H9 (cell line): ENCODE data around the gene FYN. TPM values are rescaled to one million over a fixed set of nuclear protein-coding genes. Genes with fewer than 3 reads are reported as not detected.

ENCODE experiments used
- DNase-seq: peaks from one replicate; pipeline ENCODE4 v3.0.0-alpha.2; 2017
- H2AFZ ChIP-seq: one replicate; pipeline ENCODE4 v1.6.1; 2013; ENCODE audit warnings: mild to moderate bottlenecking, low read length, control low read depth, moderate library complexity
- H2AK5ac ChIP-seq: 2 replicates; pipeline ENCODE4 v1.6.1; 2013; ENCODE audit warnings: low read length, control low read depth, mixed read lengths; ENCODE audit not compliant: insufficient read length
- H2BK120ac ChIP-seq: one replicate; pipeline ENCODE4 v1.6.1; 2013; ENCODE audit warnings: low read depth, mild to moderate bottlenecking, low read length, control low read depth, inconsistent platforms; ENCODE audit not compliant: poor library complexity, severe bottlenecking
- H2BK12ac ChIP-seq: 2 replicates; pipeline ENCODE4 v1.6.1; 2013; ENCODE audit warnings: low read length, control low read depth, mixed read lengths, low read depth; ENCODE audit not compliant: insufficient read length
- H2BK15ac ChIP-seq: 2 replicates; pipeline ENCODE4 v1.6.1; 2013; ENCODE audit warnings: low read depth, low read length, control low read depth
- H2BK20ac ChIP-seq: one replicate; pipeline ENCODE4 v1.6.1; 2013; ENCODE audit warnings: low read depth, mild to moderate bottlenecking, low read length, control low read depth, inconsistent platforms; ENCODE audit not compliant: poor library complexity, severe bottlenecking
- H2BK5ac ChIP-seq: 2 replicates; pipeline ENCODE4 v1.6.1; 2013; ENCODE audit warnings: low read length, control low read depth, mixed read lengths; ENCODE audit not compliant: insufficient read length
- H3K14ac ChIP-seq: 2 replicates; pipeline ENCODE4 v1.6.1; 2013; ENCODE audit warnings: low read length, control low read depth; ENCODE audit not compliant: insufficient read depth
- H3K18ac ChIP-seq: 2 replicates; pipeline ENCODE4 v1.6.1; 2013; ENCODE audit warnings: low read depth, mild to moderate bottlenecking, mixed read lengths, low read length, control low read depth; ENCODE audit not compliant: insufficient read length
- H3K23ac ChIP-seq: 2 replicates; pipeline ENCODE4 v1.6.1; 2013; ENCODE audit warnings: low read length, control low read depth, mixed read lengths, low read depth; ENCODE audit not compliant: insufficient read length
- H3K23me2 ChIP-seq: 2 replicates; pipeline ENCODE4 v1.6.1; 2013; ENCODE audit warnings: low read depth, mild to moderate bottlenecking, mixed read lengths, low read length, control low read depth; ENCODE audit not compliant: insufficient read length, poor library complexity, severe bottlenecking
- H3K27ac ChIP-seq: 2 replicates; pipeline ENCODE4 v1.5.1; 2013; ENCODE audit warnings: low read length, control low read depth, mixed read lengths, low read depth; ENCODE audit not compliant: insufficient read length
- H3K27me3 ChIP-seq: 2 replicates; pipeline ENCODE4 v1.6.1; 2013; ENCODE audit warnings: low read length, control low read depth, inconsistent platforms; ENCODE audit not compliant: insufficient read depth
- H3K4ac ChIP-seq: 2 replicates; pipeline ENCODE4 v1.6.1; 2013; ENCODE audit warnings: low read depth, mild to moderate bottlenecking, control low read depth, inconsistent platforms, low read length, moderate library complexity
- H3K4me1 ChIP-seq: 2 replicates; pipeline ENCODE4 v1.6.1; 2013; ENCODE audit warnings: low read length, control low read depth, inconsistent platforms; ENCODE audit not compliant: insufficient read depth
- H3K4me2 ChIP-seq: 2 replicates; pipeline ENCODE4 v1.6.1; 2013; ENCODE audit warnings: low read length, control low read depth, mixed read lengths; ENCODE audit not compliant: insufficient read length, insufficient read depth
- H3K56ac ChIP-seq: 2 replicates; pipeline ENCODE4 v1.6.1; 2013; ENCODE audit warnings: low read depth, mild to moderate bottlenecking, mixed read lengths, low read length, control low read depth; ENCODE audit not compliant: insufficient read length
- H3K79me1 ChIP-seq: 2 replicates; pipeline ENCODE4 v1.6.1; 2013; ENCODE audit warnings: low read depth, mild to moderate bottlenecking, moderate library complexity, low read length, control low read depth, inconsistent platforms; ENCODE audit not compliant: insufficient read depth, poor library complexity, severe bottlenecking
- H3K79me2 ChIP-seq: 2 replicates; pipeline ENCODE4 v1.6.1; 2013; ENCODE audit warnings: low read length, control low read depth, inconsistent platforms; ENCODE audit not compliant: insufficient read depth
- H3K9ac ChIP-seq: 2 replicates; pipeline ENCODE4 v1.6.1; 2013; ENCODE audit warnings: low read length, control low read depth, mixed read lengths; ENCODE audit not compliant: insufficient read length; ENCODE audit errors: extremely low read depth
- H3K9me3 ChIP-seq: one replicate; pipeline ENCODE4 v1.6.1; 2013; ENCODE audit warnings: low read depth, low read length, inconsistent platforms; ENCODE audit not compliant: control insufficient read depth
- H3T11ph ChIP-seq: one replicate; pipeline ENCODE4 v1.6.1; 2013; ENCODE audit warnings: mild to moderate bottlenecking, low read length, control low read depth, inconsistent platforms
- H4K20me1 ChIP-seq: one replicate; pipeline ENCODE4 v1.6.1; 2013; ENCODE audit not compliant: control insufficient read depth, insufficient read length, insufficient read depth
- H4K5ac ChIP-seq: 2 replicates; pipeline ENCODE4 v1.6.1; 2013; ENCODE audit warnings: low read depth, mild to moderate bottlenecking, mixed read lengths, low read length, control low read depth; ENCODE audit not compliant: insufficient read length
- H4K8ac ChIP-seq: replicated peaks from 2 replicates; pipeline ENCODE4 v1.6.1; 2013; ENCODE audit warnings: low read length, control low read depth, mixed read lengths, low read depth; ENCODE audit not compliant: insufficient read length
- H4K91ac ChIP-seq: 2 replicates; pipeline ENCODE4 v1.6.1; 2013; ENCODE audit warnings: low read depth, mild to moderate bottlenecking, moderate library complexity, mixed read lengths, low read length, control low read depth; ENCODE audit not compliant: insufficient read length
- H3K27ac Mint-ChIP-seq, 3 experiments: 2 replicates in 2 of 3; 3 replicates in 1 of 3; pipeline ENCODE4 v1.8.0; 2020 to 2021; ENCODE audit warnings: mixed read lengths in 3 of 3, mild to moderate bottlenecking in 1 of 3, moderate library complexity in 1 of 3
- H3K27me3 Mint-ChIP-seq: 2 replicates; pipeline ENCODE4 v1.8.0; 2021; ENCODE audit warnings: low read depth, mild to moderate bottlenecking, moderate library complexity, mixed read lengths
- H3K36me3 Mint-ChIP-seq, 3 experiments: 2 replicates in 2 of 3; 3 replicates in 1 of 3; pipeline ENCODE4 v1.8.0; 2020 to 2021; ENCODE audit warnings: low read depth in 3 of 3, mixed read lengths in 3 of 3; ENCODE audit not compliant: insufficient read depth in 1 of 3
- H3K4me1 Mint-ChIP-seq, 2 experiments: 2 replicates each; pipeline ENCODE4 v1.8.0; 2020; ENCODE audit warnings: mixed read lengths in 2 of 2
- H3K4me3 Mint-ChIP-seq, 2 experiments: 2 replicates in 1 of 2; 3 replicates in 1 of 2; pipeline ENCODE4 v1.8.0; 2020 to 2021; ENCODE audit warnings: mild to moderate bottlenecking in 2 of 2, mixed read lengths in 2 of 2, moderate library complexity in 1 of 2
- H3K9me3 Mint-ChIP-seq, 2 experiments: 2 replicates in 1 of 2; 3 replicates in 1 of 2; pipeline ENCODE4 v1.8.0; 2020; ENCODE audit warnings: mild to moderate bottlenecking in 2 of 2, mixed read lengths in 2 of 2, moderate library complexity in 1 of 2
- CTCF ChIP-seq: fragments of 200-600 bp; sonication (generic); conservative IDR thresholded peaks from 3 replicates; pipeline ENCODE4 v1.8.0; 2021; ENCODE audit warnings: antibody characterized with exemption, mild to moderate bottlenecking
- WGBS: extraction: QIAGEN DNeasy Blood & Tissue Kit; methylation state at CpG from one replicate; pipeline ENCODE4 v1.1.7; 2013; ENCODE audit warnings: missing lambda C conversion rate, low lambda C conversion rate, mixed read lengths; ENCODE audit not compliant: insufficient read length; ENCODE audit errors: extremely low coverage; 5-methylcytosine and 5-hydroxymethylcytosine counted together
- total RNA-seq: library from RNA; stranded (reverse); gene quantifications from 2 replicates; pipeline ENCODE4 v1.2.1, GENCODE V29; 2021

The FYN gene
- total RNA-seq, 1 experiment from 2014 or later = 64.8 TPM

- Histone ChIP-seq H3K23me2 (no peaks in the 10 kb centered on the region), H3K23ac (no peak overlapping the region), H3K27me3 (no peaks in the 10 kb centered on the region), H2AFZ (no peak overlapping the region), H3K4ac (no peak overlapping the region), H3K9ac (no peak overlapping the region), H4K5ac (no peak overlapping the region), H2BK15ac (no peak overlapping the region), H2BK120ac (no peak overlapping the region), H3K14ac (no peak overlapping the region), H2AK5ac (no peak overlapping the region), H3K9me3 (no peaks in the 10 kb centered on the region), H3K56ac (no peak overlapping the region), H3K18ac (no peak overlapping the region), H4K91ac (no peak overlapping the region), H3K79me1 (no peaks in the 10 kb centered on the region), H2BK20ac (no peak overlapping the region), H3K4me2 (no peak overlapping the region), H3K27ac (no peak overlapping the region), H3T11ph (no peak overlapping the region), H4K8ac (no peak overlapping the region), H4K20me1 (no peaks in the 10 kb centered on the region), H3K4me1 (peaks cover 15% of the 10 kb centered on the region), H2BK5ac (no peak overlapping the region), H3K79me2 (peaks cover 12% of the 10 kb centered on the region; the same call in 1 of the 2 replicates), H2BK12ac (no peak overlapping the region)
- Mint-ChIP-seq H3K4me3 (no peak overlapping the region), H3K27ac (peak overlapping the region in 1 of 3 experiments; percentile 14; a peak in 1 of 7 replicates), H3K9me3 (no peaks in the 10 kb centered on the region), H3K27me3 (no peaks in the 10 kb centered on the region), H3K36me3 (no peaks in the 10 kb centered on the region), H3K4me1 (peaks cover 66 to 76% of the 10 kb centered on the region in 2 experiments)
- WGBS = no CpG with 5 or more reads among the region's 6 CpGs
- no peak for TF ChIP-seq CTCF
- no peak for DNase-seq
Measured at GRCh38 chr6:111865049-111865585, 8.1 kb downstream of the FYN start.
